Hepatocyte (in vitro differentiated cells): ENCODE measurements around the gene DMRT1.

Source experiments
- CTCF ChIP-seq: fragments of 200-600 bp; sonication (generic); IDR thresholded peaks from 2 replicates; pipeline ENCODE4 v1.5.1; 2016; ENCODE audit warnings: antibody characterized with exemption, mild to moderate bottlenecking; ENCODE audit not compliant: poor library complexity
- EZH2 ChIP-seq: fragments of 200-600 bp; sonication (generic); IDR thresholded peaks from 2 replicates; pipeline ENCODE4 v1.6.1; 2016; ENCODE audit warnings: antibody characterized with exemption, mild to moderate bottlenecking, borderline replicate concordance
- EZH2phosphoT487 ChIP-seq: fragments of 200-600 bp; sonication (generic); IDR thresholded peaks from one replicate; pipeline ENCODE4 v1.6.1; 2018; ENCODE audit warnings: antibody characterized with exemption, mild to moderate bottlenecking, low read depth, moderate library complexity; ENCODE audit not compliant: unreplicated experiment, severe bottlenecking

- no peak for TF ChIP-seq CTCF
- no peak for TF ChIP-seq EZH2
- no peak for TF ChIP-seq EZH2phosphoT487
These were observed 111.0 kb downstream of the DMRT1 start for GRCh38 chr9:952546-952945.
